EL (cell line): ENCODE results near the gene CLTA.
"Not testable (repeated sequence)": the region's sequence is repeated elsewhere in the genome, so short reads cannot be mapped to it uniquely, and the experiment has no call there.

Experiments used
- DNase-seq: peaks from one replicate; pipeline ENCODE4 v3.0.0-alpha.2; 2016

Gene CLTA

DNA sequence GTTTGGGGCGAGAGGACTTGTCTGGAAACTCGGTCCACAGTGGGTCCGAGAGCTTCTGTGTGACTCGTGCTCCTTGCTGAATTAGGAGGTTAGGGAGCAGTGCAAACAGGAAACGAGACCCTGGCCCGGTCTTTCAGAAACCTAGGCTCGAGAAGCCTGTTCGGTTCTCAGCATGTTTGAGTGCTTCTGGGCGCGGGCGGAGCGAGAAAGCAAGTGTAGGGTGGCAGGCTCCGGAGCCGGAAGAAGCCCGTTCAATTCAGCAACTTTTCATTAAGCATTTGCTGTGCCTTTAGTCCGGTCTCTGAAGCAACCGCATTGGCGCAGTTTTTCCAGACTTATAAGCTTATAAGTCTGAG is 547 bp downstream of the CLTA start:
- peak; percentile 34 for DNase-seq

DNA sequence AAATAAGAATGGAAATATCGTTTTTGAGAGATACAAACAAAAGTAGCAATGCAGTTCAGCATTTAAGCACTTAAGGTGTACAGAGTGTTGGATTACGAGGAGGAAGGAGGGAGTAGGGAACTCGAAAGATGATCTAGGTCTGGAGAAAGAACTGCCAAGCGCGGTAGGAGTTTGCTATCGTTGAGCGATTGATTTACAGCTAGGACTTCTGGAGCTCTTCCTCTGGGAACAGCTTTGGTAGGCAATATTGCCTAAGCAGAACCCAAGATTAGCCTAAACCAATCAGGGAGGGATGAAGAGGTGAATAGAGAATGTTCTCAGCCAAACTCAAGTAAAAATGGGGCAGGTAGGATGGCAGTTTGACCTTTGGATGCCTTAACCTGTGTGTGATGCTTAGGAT is 965 bp downstream of the CLTA start:
- DNase-seq: no peak

DNA sequence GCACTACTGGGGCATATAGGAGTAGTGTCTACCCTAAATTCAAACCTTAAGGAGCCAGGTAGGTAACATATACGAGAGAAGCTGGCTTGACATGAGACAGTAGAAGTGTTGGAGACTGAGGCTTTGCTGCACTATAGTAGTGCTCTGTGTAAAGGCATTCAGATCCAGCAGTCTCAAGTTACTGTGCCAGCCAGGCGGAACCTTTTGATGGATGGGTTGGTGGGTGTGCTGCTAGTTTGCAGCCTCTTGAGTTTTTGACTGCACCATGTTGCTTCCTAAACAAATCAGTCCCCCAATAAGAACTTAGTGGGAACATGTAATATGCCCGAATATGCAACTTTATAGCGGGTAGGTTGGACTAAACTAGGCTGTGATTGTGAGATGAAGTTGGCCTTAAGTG is 1.5 kb downstream of the CLTA start:
- DNase-seq: no peak

DNA sequence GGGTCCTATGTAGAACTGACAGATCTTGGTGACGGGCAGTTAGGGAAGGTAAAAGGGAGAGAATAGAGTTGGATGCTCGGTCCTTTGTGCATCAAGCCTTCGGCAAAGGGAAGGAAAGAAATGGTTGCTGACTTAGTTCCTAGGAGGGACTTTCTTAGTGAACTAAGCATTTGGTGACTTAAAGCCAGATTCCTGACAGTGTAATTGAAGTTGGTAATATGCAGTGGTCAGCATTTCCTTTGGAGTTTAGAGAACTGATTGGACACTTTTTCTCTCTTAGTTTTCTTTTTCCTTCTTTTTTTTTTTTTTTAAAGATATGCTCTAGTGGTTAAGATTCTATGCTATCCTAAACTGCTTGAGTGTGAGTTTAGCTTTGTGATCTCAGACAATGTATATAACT is 2.3 kb downstream of the CLTA start:
- DNase-seq: no peak

GRCh38 chr9:36194326-36195000 is 3.7 kb downstream of the CLTA start:
- no peak for DNase-seq

- no peak for DNase-seq
Measured at GRCh38 chr9:36204906-36205547, 14.3 kb downstream of the CLTA start.

GRCh38 chr9:36207016-36207415 is 16.3 kb downstream of the CLTA start:
- peak; percentile 59 for DNase-seq

GRCh38 chr9:36207546-36208012 is 16.9 kb downstream of the CLTA start:
- DNase-seq: no peak

- no peak for DNase-seq
Measured at GRCh38 chr9:36208521-36209253, 18.0 kb downstream of the CLTA start.

DNA sequence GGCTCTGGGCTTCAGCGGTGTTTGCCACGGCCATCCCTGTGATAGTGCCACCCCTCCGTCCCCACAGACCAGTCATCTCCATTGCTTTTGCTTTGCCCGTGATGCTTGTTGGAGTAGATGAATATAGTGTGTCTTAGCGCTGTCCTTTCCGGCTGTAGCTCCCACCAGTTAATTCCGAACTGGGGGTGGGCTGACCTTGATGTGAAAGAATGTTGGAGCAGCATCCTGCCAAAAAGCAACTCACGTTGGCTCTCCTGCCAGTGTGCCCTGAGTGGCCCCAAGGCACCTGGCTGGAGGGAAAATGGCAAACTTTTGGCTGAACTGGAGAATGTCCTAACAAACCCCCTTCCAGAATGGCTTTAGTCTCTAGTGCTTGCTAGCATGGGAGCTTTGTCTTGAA is 20.0 kb downstream of the CLTA start:
- no peak for DNase-seq

DNA sequence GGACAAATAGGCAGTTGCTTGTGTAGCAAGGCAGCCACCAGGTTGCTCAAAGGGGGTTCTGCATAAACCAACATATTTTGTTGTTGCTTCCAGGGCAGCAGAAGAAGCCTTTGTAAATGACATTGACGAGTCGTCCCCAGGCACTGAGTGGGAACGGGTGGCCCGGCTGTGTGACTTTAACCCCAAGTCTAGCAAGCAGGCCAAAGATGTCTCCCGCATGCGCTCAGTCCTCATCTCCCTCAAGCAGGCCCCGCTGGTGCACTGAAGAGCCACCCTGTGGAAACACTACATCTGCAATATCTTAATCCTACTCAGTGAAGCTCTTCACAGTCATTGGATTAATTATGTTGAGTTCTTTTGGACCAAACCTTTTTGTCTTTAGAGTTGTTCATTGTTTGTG is 20.8 kb downstream of the CLTA start:
- no peak for DNase-seq

DNA sequence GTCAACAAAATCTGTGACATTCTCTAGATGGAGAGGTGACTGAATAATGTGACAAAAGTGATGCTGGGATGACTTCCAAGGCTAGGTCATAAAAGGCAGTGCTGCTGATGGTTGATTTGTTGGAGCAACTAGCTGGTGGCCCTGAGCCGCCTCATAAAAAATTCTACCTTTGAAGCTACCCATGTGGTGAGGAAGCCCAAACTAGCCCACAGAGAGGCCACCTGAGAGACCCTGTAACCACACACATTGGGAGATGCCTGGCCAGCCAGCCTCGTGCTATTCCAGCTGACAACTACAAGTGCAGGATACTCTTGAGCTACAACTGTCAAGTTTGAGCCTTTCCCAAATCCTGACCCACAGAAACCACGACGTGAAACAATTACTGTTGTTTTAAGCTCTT is 22.7 kb downstream of the CLTA start:
- no peak for DNase-seq

GRCh38 chr9:36213989-36214388 is 23.3 kb downstream of the CLTA start:
- no peak for DNase-seq

DNA sequence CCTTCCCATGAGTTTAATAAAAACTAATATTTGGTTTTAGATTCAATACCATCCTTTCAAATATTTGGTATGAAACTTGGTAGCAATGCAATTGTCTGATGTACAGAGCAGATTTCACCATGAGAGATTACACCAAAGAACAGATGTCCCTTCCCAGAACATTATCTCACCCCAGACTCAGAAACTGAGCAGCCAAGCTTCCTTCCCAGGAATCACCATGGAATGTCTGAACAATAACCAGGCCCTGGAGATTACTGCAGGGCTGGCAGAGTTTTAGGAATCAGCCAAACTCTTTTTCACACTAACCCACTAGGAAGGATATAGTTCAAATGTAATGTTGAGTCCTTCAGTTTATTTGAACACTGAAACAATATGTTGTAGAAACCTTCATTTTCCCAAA is 23.9 kb downstream of the CLTA start:
- DNase-seq: no peak

DNA sequence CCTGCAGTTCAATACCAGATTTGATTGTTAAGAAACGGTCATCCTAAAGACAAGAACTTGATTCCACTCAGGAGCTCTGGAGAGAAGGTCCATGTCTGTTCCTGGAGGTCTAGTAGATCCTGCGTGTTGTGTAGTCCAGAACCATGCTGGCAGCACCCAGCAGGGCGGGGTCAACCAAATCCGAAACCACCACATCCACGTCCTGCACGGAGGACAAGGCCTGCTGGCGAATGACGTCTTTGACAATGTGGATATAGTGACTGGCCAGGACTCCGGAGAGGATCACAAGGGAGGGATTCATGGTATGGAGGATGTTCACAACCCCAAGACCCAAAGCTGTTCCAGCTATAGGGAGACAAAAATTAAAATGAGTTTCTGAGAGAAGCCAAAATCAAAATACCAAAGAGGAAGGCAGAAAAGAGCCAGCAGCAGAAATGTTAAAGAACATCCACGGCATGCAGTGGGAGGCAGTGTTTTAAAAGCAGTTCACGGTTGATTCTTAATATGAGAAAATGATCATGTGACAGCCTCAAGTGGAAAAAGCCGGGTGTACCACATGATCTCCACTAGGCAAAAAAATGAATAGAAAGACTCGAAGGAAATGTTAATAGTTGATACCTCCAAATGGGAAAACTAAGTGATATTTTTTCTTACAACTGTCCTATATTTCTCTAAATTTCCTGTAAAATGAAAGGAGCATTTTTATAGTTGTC is 26.7 kb downstream of the CLTA start:
- DNase-seq: no peak

DNA sequence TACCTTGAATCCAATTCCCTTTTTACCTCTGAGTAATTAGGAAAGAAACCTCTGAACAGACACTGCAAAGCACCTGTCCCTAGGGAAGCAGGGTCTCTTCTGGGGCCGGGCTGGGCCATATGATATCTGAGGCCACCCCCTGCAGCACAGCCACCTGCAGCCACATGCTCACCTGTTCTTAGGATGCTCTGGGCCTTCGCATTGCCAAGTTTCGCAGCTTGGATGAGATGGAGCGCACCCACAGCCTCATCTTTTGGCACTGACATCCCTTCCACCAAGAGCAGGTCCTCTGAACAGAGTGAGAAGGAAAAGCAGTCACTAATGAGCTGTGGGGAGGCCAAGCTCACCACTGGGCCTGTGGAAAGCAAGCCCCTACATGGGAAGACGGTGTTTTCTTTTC is 27.3 kb downstream of the CLTA start:
- no peak for DNase-seq

GRCh38 chr9:36218411-36218901 is 27.7 kb downstream of the CLTA start:
- no peak for DNase-seq

DNA sequence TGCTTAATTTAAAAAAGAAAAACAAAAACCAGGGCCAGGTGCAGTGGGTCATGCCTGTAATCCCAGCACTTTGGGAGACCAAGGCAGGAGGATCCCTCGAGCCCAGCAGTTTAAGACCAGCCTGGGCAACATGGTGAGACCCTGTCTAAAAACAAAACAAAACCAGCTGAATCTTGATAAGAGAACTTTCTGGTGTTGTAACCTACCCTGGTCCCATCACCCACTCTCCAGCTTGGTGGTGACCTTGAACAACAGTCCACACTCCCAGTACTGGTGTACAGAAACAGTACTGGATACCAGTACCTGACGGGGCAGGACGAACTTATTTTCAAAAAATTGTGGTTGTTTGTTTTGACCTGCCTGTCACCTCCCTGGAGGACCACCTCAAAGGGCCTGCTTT is 30.9 kb downstream of the CLTA start:
- no peak for DNase-seq

DNA sequence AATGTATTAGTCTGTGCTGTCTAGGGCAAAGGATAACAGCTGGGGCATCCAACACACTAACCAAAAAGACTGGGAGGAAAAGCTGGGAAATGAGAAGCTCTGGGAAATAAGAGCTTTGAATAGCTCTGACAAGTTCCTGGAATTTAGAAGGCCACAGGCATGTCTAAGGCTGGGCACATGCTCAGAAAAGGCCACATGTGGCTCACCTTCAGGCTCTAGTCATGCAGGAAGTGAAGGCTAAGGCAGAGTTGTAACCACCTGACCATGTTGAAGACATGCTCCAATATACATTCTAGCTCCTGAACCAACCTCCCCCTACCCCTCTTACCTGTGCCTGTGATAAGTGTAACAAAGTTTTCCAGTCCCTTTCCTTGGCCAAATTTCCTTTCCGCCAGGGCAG is 31.7 kb downstream of the CLTA start:
- peak; percentile 28 for DNase-seq

- no peak for DNase-seq
Measured at GRCh38 chr9:36237230-36237629, 46.5 kb downstream of the CLTA start.

DNA sequence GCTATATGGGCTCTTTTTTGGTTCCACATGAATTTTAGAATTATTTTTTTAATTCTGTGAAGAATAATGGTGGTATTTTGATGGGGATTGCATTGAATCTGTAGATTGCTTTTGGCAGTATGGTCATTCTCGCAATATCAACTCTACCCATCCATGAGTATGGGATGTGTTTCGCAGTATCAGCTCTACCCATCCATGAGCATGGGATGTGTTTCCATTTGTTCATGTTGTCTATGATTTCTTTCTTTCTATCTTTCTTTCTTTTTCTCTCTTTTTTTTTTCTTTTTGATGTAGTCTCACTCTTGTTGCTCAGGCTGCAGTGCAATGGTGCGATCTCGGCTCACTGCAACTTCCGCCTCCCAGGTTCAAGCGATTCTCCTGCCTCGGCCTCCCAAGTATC is 48.5 kb downstream of the CLTA start:
- DNase-seq: not testable (repeated sequence)

GRCh38 chr9:36239675-36240074 is 49.0 kb downstream of the CLTA start:
- DNase-seq: not testable (repeated sequence)

DNA sequence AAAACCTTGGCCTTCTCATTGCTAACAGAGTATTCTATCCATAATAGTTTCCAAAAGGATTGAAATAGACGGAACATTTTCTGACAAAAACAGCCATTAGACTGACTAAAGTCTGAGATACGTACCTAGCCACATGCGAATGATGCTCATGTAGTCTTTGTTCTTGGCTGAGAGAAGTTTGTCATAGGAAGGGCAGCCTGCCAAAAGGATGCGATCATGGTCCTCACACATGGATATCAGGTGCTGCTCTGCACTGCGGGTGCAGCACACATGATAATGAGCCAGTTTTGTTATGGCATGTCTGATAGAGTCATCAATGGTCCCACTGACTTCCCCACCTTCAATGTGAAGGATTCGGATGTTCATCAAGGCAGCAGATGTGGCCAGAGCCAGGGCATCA is 55.2 kb downstream of the CLTA start:
- DNase-seq: no peak
